Measurements from ENCODE around the gene FAAH.

The FAAH gene

DNA sequence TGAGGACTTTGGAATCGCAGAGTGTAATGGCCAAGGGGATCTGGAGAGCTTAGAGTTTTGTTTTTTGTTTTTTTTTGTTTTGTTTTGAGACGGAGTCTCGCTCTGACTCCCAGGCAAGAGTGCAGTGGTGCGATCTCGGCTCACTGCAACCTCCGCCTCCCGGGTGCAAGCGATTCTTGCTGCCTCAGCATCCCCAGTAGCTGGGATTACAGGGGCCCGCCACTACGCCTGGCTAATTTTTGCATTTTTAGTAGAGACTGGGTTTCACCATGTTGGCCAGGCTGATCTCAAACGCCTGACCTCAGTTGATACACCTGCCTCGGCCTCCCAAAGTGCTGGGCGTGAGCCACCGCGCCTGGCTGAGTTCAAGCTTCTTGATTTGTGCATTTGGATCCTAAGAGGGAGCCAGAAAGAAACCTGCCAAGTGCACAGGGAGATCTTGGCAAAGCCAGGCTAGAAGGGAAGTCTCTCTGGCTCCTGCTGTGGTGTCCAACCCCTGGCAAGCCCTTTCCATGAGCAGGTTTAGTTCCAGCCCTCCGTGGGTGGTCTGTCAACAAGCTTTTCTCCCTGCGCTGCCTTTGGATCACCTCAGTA lies 852 bp downstream of the FAAH start:
- DNase-seq (ENCODE audit: low read depth in 1 of 2, low spot score in 1 of 2): no peak
- Histone ChIP-seq H3K27ac (replicated peaks) (no peak overlapping the region), H3K4me3 (replicated peaks; ENCODE audit: insufficient read depth, low read length) (no peak overlapping the region), H3K27me3 (ENCODE audit: insufficient read depth, poor library complexity, severe bottlenecking) (no peaks in the 10 kb centered on the region)
- no peak for TF ChIP-seq GABPA (IDR thresholded peaks at IDR 0.05; ENCODE audit: low read depth)
- no peak for TF ChIP-seq POLR2AphosphoS5 (IDR thresholded peaks at IDR 0.05; ENCODE audit: low read depth)
- no peak for TF ChIP-seq SPI1 (IDR thresholded peaks at IDR 0.05; ENCODE audit: borderline replicate concordance, low read depth)
- TF ChIP-seq REST (IDR thresholded peaks at IDR 0.05; ENCODE audit: insufficient replicate concordance, low read depth): no peak

DNA sequence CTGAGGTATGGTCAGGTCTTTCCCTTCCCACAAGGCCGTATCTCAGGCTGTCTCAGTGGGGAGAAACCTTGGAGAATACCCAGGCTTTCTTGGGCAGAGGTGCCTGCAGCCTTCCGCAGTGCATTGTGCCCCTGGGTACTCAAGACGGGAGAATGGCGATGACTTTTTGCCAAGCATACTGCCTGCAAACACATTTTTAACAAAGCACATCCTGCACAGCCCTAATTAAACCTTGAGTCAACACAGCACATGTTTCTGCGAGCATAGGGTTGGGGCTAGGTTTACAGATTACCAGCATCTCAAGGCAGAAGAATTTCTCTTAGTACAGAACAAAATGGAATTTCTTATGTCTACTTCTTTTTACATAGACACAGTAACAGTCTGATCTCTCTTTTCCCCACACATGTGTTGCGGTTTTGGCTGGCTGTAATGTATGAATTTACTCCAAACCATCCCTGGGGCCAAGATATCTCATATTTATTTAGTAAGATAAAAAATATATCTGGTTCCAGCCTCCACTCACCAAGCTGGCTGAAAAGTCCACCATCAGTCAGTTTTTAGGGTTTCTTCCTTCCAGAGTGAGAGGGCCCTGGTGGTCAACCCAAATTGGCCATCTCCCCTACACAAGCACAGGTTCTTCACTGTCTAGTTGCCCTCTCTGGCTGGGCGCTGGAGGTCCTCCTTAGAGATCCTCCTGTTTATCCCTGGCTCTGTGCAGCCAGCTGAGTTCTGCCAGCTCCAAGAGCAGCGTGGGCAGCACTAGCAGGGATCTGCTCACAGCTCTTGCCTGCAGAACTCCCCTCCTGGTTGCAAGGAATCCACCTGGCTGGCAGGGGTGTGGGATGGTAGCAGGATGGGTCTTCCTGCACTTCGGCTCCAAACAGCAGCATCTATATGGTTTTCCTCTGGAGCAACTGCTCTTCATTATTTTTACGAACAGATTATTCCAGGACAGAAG lies 2.6 kb downstream of the FAAH start:
- TF ChIP-seq REST (IDR thresholded peaks at IDR 0.05; ENCODE audit: insufficient replicate concordance, low read depth) (no peak), POLR2AphosphoS5 (IDR thresholded peaks at IDR 0.05; ENCODE audit: low read depth) (no peak), GABPA (IDR thresholded peaks at IDR 0.05; ENCODE audit: low read depth) (no peak), SPI1 (IDR thresholded peaks at IDR 0.05; ENCODE audit: borderline replicate concordance, low read depth) (no peak)
- TF ChIP-seq, protein P1, sequence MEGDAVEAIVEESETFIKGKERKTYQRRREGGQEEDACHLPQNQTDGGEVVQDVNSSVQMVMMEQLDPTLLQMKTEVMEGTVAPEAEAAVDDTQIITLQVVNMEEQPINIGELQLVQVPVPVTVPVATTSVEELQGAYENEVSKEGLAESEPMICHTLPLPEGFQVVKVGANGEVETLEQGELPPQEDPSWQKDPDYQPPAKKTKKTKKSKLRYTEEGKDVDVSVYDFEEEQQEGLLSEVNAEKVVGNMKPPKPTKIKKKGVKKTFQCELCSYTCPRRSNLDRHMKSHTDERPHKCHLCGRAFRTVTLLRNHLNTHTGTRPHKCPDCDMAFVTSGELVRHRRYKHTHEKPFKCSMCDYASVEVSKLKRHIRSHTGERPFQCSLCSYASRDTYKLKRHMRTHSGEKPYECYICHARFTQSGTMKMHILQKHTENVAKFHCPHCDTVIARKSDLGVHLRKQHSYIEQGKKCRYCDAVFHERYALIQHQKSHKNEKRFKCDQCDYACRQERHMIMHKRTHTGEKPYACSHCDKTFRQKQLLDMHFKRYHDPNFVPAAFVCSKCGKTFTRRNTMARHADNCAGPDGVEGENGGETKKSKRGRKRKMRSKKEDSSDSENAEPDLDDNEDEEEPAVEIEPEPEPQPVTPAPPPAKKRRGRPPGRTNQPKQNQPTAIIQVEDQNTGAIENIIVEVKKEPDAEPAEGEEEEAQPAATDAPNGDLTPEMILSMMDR (IDR thresholded peaks at IDR 0.05; ENCODE audit: insufficient read depth, low read length): no peak
- Histone ChIP-seq H3K27ac (replicated peaks) (no peak overlapping the region), H3K4me3 (replicated peaks; ENCODE audit: insufficient read depth, low read length) (no peak overlapping the region), H3K27me3 (ENCODE audit: insufficient read depth, poor library complexity, severe bottlenecking) (no peaks in the 10 kb centered on the region)
- no peak for DNase-seq (ENCODE audit: low read depth in 1 of 2, low spot score in 1 of 2)

DNA sequence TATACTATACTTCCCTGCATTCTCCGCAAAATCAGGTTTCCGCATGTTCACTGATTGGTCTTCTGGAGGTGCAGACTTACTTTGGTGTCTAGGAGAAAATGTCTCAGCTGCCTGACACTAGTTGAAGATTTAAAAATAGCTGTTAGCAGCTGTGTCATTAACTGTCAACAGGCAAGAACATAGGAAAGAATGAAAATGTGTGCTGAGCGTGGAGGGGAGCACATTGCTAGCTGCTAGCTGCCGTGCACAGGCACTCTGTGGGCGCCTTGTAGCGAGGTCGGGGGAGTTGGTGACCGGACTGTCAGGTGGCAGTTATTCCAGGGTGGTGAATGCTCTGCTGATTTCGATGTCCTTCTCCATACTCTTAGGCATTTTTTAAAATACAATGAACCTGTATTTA lies 5.2 kb downstream of the FAAH start:
- Histone ChIP-seq H3K27ac (replicated peaks) (no peak overlapping the region), H3K4me3 (replicated peaks; ENCODE audit: insufficient read depth, low read length) (no peak overlapping the region), H3K27me3 (ENCODE audit: insufficient read depth, poor library complexity, severe bottlenecking) (no peaks in the 10 kb centered on the region)
- no peak for DNase-seq (ENCODE audit: low read depth in 1 of 2, low spot score in 1 of 2)
- TF ChIP-seq SPI1 (IDR thresholded peaks at IDR 0.05; ENCODE audit: borderline replicate concordance, low read depth): no peak
- no peak for TF ChIP-seq GABPA (IDR thresholded peaks at IDR 0.05; ENCODE audit: low read depth)
- TF ChIP-seq REST (IDR thresholded peaks at IDR 0.05; ENCODE audit: insufficient replicate concordance, low read depth): no peak
- no peak for TF ChIP-seq POLR2AphosphoS5 (IDR thresholded peaks at IDR 0.05; ENCODE audit: low read depth)
- TF ChIP-seq, protein P1 (IDR thresholded peaks at IDR 0.05; ENCODE audit: insufficient read depth, low read length): no peak

Data from HL-60 (cell line).